Calu3 (cell line): Measurements from ENCODE around the gene PRICKLE1. TPM values are rescaled to one million over a fixed set of nuclear protein-coding genes. Genes with fewer than 3 reads are reported as not detected.

Source experiments
- BruUV-seq: library from RNA; stranded (reverse); fragments of 400-500 nt; replicated peaks from 2 replicates; lab custom pipeline; 2021; lab: Mats Ljungman, UMichigan
- CTCF ChIA-PET: fragments of 300-600 bp; sonication (Branson Sonifier 250); formaldehyde crosslinking; loops from one replicate; lab custom pipeline; 2022; ENCODE audit warnings: antibody characterized with exemption; lab: Charles Lee
- DNase-seq: peaks from one replicate; pipeline ENCODE4 v3.0.0; 2022
- H3K27ac Mint-ChIP-seq: one replicate; pipeline ENCODE4 v1.8.0; 2022; ENCODE audit warnings: mixed read lengths; ENCODE audit not compliant: unreplicated experiment
- H3K27me3 Mint-ChIP-seq: one replicate; pipeline ENCODE4 v1.8.0; 2022; ENCODE audit warnings: mixed read lengths; ENCODE audit not compliant: unreplicated experiment
- H3K36me3 Mint-ChIP-seq: one replicate; pipeline ENCODE4 v1.8.0; 2022; ENCODE audit warnings: mild to moderate bottlenecking, moderate library complexity, mixed read lengths; ENCODE audit not compliant: insufficient read depth, unreplicated experiment
- H3K4me1 Mint-ChIP-seq: one replicate; pipeline ENCODE4 v1.8.0; 2022; ENCODE audit warnings: mild to moderate bottlenecking, low read depth, mixed read lengths; ENCODE audit not compliant: unreplicated experiment
- H3K4me3 Mint-ChIP-seq: one replicate; pipeline ENCODE4 v1.8.0; 2022; ENCODE audit warnings: mild to moderate bottlenecking, low read depth, moderate library complexity, mixed read lengths; ENCODE audit not compliant: unreplicated experiment
- H3K9me3 Mint-ChIP-seq: one replicate; pipeline ENCODE4 v1.8.0; 2022; ENCODE audit warnings: low read depth, mixed read lengths; ENCODE audit not compliant: unreplicated experiment
- intact Hi-C: fragments of 100-400 bp; cut with micrococcal nuclease; formaldehyde crosslinking; loops from one replicate; pipeline ENCODE4 v1.10.0; 2022; ENCODE audit not compliant: unreplicated experiment
- total RNA-seq: library from RNA; stranded (reverse); gene quantifications from 2 replicates; pipeline ENCODE4 v1.2.3, GENCODE V29; 2022
- TF ChIP-seq, protein P1 (sequence below): fragments of 200-600 bp; IDR thresholded peaks from one replicate; pipeline ENCODE4 v1.8.0; 2022; ENCODE audit warnings: antibody characterized with exemption; ENCODE audit not compliant: unreplicated experiment

The PRICKLE1 gene
- total RNA-seq, 1 experiment from 2014 or later = 12.7 TPM

GRCh38 chr12:42473561-42473960, 116.0 kb downstream of the PRICKLE1 start:
- CTCF ChIA-PET = interaction anchor here (0.7 to 1.0 kb wide), 2 partner anchors 96 to 1159 kb away, joined by 3 read pairs; no protein-coding TSS in a partner anchor

GRCh38 chr12:42473130-42473529, 116.4 kb downstream of the PRICKLE1 start:
- H3K27me3 Mint-ChIP-seq = no peaks in the 10 kb centered on the region
- intact Hi-C loops = no loop called here
- no peaks in the 10 kb centered on the region for H3K9me3 Mint-ChIP-seq
- peaks cover 7% of the 10 kb centered on the region for H3K36me3 Mint-ChIP-seq
- DNase-seq = no peak
- no TSS peak for BruUV-seq
- no peak overlapping the region for H3K4me3 Mint-ChIP-seq
- CTCF ChIA-PET = interaction anchor here (1.0 kb wide), 1 partner anchor 97 kb away, joined by 3 read pairs; no protein-coding TSS in a partner anchor
- H3K27ac Mint-ChIP-seq = peak overlapping the region; percentile 47
- TF ChIP-seq, protein P1, sequence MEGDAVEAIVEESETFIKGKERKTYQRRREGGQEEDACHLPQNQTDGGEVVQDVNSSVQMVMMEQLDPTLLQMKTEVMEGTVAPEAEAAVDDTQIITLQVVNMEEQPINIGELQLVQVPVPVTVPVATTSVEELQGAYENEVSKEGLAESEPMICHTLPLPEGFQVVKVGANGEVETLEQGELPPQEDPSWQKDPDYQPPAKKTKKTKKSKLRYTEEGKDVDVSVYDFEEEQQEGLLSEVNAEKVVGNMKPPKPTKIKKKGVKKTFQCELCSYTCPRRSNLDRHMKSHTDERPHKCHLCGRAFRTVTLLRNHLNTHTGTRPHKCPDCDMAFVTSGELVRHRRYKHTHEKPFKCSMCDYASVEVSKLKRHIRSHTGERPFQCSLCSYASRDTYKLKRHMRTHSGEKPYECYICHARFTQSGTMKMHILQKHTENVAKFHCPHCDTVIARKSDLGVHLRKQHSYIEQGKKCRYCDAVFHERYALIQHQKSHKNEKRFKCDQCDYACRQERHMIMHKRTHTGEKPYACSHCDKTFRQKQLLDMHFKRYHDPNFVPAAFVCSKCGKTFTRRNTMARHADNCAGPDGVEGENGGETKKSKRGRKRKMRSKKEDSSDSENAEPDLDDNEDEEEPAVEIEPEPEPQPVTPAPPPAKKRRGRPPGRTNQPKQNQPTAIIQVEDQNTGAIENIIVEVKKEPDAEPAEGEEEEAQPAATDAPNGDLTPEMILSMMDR = no peak
- peaks cover 26% of the 10 kb centered on the region for H3K4me1 Mint-ChIP-seq

More at GRCh38 chr12:42473561-42473960, 116.0 kb downstream of the PRICKLE1 start:
- intact Hi-C loops = no loop called here
- peaks cover 26% of the 10 kb centered on the region for H3K4me1 Mint-ChIP-seq
- DNase-seq = no peak
- no peaks in the 10 kb centered on the region for H3K27me3 Mint-ChIP-seq
- no peak overlapping the region for H3K4me3 Mint-ChIP-seq
- no peaks in the 10 kb centered on the region for H3K9me3 Mint-ChIP-seq
- TF ChIP-seq, protein P1 = no peak
- BruUV-seq = no TSS peak
- H3K36me3 Mint-ChIP-seq = peaks cover 7% of the 10 kb centered on the region
- no peak overlapping the region for H3K27ac Mint-ChIP-seq

GRCh38 chr12:42472376-42472775, 117.2 kb downstream of the PRICKLE1 start:
- Mint-ChIP-seq H3K27ac (peak overlapping the region; percentile 47), H3K36me3 (peaks cover 7% of the 10 kb centered on the region), H3K4me1 (peaks cover 26% of the 10 kb centered on the region), H3K4me3 (no peak overlapping the region), H3K27me3 (no peaks in the 10 kb centered on the region), H3K9me3 (no peaks in the 10 kb centered on the region)
- TF ChIP-seq, protein P1 = no peak
- CTCF ChIA-PET = interaction anchor here (0.6 kb wide), 1 partner anchor 9 kb away, joined by 3 read pairs; no protein-coding TSS in a partner anchor
- DNase-seq = no peak
- intact Hi-C loops = no loop called here
- BruUV-seq = no TSS peak

DNA sequence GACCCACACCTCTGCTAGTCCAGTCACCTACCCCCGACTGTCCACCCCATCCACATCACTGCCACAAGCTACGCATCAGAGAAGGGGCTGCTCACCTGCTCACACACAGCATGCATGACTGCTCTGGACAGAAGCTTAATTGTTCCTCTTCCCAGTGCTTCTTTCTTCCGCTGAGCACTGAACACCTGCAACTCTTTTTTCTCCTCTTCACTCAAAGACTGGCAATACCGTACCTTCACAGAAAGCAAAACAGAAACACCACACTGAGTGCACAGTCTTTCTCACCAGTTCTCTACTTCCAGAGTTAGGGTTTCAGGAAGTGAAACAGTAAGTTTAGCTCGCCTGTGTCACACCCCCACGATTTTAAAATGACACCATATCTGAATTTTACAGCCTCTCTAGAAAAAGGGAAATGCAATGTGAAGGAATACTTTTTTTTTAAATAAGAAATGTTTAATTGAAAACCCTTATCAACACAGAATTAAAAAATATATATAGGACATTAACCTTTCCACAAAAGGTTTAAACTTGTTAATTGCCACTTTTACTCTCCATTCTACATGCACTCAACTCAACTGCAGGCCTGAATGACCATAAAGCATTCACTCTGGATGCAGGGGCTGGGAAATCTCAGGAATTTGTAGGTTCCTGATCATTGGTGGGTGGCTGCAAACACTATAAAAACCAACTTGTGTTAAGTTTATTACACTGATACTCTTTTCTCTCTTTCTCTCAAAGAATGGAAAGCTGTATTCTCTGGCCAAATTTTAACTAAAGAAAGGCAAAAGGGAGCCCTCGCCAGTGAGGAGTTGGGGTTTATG, 120.0 kb downstream of the PRICKLE1 start:
- CTCF ChIA-PET = no interaction called here
- Mint-ChIP-seq H3K27ac (no peak overlapping the region), H3K36me3 (peaks cover 19% of the 10 kb centered on the region), H3K9me3 (no peaks in the 10 kb centered on the region), H3K4me1 (peaks cover 17% of the 10 kb centered on the region), H3K27me3 (no peaks in the 10 kb centered on the region), H3K4me3 (no peak overlapping the region)
- TF ChIP-seq, protein P1 = no peak
- DNase-seq = no peak
- no TSS peak for BruUV-seq
- intact Hi-C loops = no loop called here
